Motor neuron (in vitro differentiated cells): Measurements from ENCODE around the gene BBS9. TPM values are rescaled to one million over a fixed set of nuclear protein-coding genes. Genes with fewer than 3 reads are reported as not detected.
A peak's percentile ranks its signal among the peaks of the same experiment; 100 is the strongest.

Source experiments
- ATAC-seq, 8 experiments: fragments of 200-7000 bp; cut with Tn5 transposase; replicated peaks in 6 of 8; 2 replicates each; pipeline ENCODE4 v1.8.0; 2021; ENCODE audit warnings: mild to moderate bottlenecking in 8 of 8, moderate library complexity in 8 of 8
- H3K27ac ChIP-seq, 2 donors: fragments of 250-450 bp; sonication (Bioruptor Pico); 2 replicates each; pipeline ENCODE4 v1.9.0; 2021; ENCODE audit warnings: antibody characterized with exemption in 2 of 2, mild to moderate bottlenecking in 2 of 2, moderate library complexity in 1 of 2
- H3K4me1 ChIP-seq, 2 donors: fragments of 250-450 bp; sonication (Bioruptor Pico); replicated peaks in 1 of 2; 2 replicates each; pipeline ENCODE4 v1.6.1; 2021; ENCODE audit warnings: antibody characterized with exemption in 2 of 2, mild to moderate bottlenecking in 2 of 2, moderate library complexity in 1 of 2
- H3K4me3 ChIP-seq, 5 donors: fragments of 250-450 bp; sonication (Bioruptor Pico); 2 replicates each; pipeline ENCODE4 v1.9.0; 2021; ENCODE audit warnings: antibody characterized with exemption in 5 of 5, mild to moderate bottlenecking in 5 of 5, moderate library complexity in 4 of 5
- WGBS, 10 experiments: fragments of 450-650 bp; shearing (Covaris generic); methylation state at CpG; one replicate each; pipeline ENCODE4 v1.0.0; 2022; 5-methylcytosine and 5-hydroxymethylcytosine counted together
- in situ Hi-C, 9 experiments: fragments of 400-800 bp; cut with MboI; loops; one replicate each; pipeline ENCODE4 v1.15.0; 2021; ENCODE audit warnings: low sequenced_read_pairs in 9 of 9, low pct_unique_long_range_greater_than_20kb in 2 of 9; ENCODE audit not compliant: unreplicated experiment in 9 of 9
- total RNA-seq, 8 experiments: library from RNA; unstranded; fragments of 300-600 nt; gene quantifications; 2 replicates each; pipeline versions ENCODE4 v1.2.3 to v1.2.4, GENCODE V29; 2022

BBS9 gene
- total RNA-seq, 8 experiments from 2014 or later, result 11.4 to 43.5 (median 22.8) TPM

DNA sequence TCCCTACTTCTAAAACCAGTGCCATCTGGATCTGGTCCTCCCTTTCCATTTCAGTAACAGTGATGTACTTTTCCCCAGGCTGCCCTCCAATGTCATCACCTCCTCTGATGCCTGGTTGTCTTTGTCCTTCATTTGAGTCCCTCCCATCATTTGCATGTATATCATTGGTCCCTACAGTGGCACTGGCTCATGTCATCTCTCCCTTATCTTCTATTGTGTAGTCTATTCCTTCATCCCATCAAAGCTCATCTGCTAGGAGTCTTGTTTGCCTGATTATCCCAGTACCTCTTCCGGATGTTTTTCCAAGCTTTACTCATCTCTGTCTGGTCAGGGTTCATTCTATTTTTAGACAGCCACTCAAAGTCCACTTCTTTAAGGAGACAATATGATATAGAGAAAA is 483.1 kb downstream of the BBS9 start:
- no peaks in the 10 kb centered on the region for H3K4me1 ChIP-seq
- in situ Hi-C loops, result no loop called here
- no peak overlapping the region for H3K27ac ChIP-seq
- WGBS, 10 experiments, result 80 to 100% (median 100%) methylated on average over 1 of the region's 1 CpG; no CpG with 5 or more reads in 3 of the 10 experiments
- no peak overlapping the region for H3K4me3 ChIP-seq
- no peak for ATAC-seq

DNA sequence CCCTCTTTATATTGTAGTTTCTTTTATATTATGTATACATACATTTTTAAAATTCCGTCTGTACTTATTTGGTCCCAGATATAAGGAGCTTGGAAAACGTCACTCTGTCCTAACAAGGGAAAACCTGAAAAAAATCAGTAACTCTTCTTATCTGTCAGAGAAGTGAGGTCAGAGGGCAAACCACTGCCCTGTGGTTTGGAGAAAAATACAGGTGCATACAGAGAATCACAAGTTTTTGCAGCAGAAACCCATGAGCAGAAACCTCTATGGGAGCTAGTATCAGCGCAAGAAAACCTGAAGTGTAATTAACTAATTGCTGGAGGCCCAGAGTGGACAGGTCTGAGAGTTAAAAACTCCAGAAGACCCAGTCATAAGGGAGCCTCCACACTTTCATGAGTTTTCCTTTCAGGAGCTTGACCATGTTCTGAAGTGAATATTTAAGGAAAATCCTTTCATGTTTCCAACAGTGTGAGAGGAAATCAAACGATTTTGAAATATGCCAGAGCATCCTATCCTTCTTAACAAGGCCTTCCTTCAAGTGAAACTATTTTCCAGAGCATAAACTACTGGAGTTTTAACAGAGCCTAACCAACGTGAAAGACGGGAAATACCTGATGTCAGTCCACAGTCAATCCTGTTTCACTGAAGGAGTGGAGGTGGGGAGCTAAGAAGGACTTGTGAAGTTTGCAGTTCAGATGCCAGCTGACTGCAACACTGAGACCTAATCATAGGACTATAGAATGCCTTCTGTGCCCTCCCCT is 485.2 kb downstream of the BBS9 start:
- in situ Hi-C loops, result no loop called here

DNA sequence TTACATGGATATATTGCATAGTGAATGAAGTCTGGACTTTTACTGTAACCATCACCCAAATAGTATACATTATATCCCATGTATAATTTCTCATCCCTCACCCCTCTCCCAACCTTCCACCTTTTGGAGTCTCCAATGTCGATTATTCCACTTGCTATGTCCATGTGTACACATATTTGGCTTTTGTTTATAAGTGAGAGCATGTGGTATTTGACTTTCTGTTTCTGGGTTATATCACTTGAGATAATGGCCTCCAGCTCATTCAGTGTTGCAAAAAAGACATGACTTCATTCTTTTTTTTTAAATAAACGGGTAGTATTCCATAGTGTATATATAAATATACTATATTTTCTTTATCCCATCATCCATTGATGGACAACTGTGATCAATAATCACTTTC is 487.4 kb downstream of the BBS9 start:
- WGBS, 10 experiments, result 77 to 100% (median 100%) methylated on average over 1 to 2 of the region's 2 CpGs; no CpG with 5 or more reads in 1 of the 10 experiments
- Histone ChIP-seq H3K4me1 (no peaks in the 10 kb centered on the region), H3K4me3 (no peak overlapping the region), H3K27ac (no peak overlapping the region)
- no peak for ATAC-seq
- in situ Hi-C loops, result no loop called here

More for the DNA sequence above, 485.2 kb downstream of the BBS9 start:
- WGBS, 10 experiments, result 38 to 100% (median 89%) methylated on average over 3 to 6 of the region's 6 CpGs
- no peak overlapping the region for H3K4me3 ChIP-seq
- no peak overlapping the region for H3K27ac ChIP-seq
- no peak for ATAC-seq
- H3K4me1 ChIP-seq, result no peaks in the 10 kb centered on the region

DNA sequence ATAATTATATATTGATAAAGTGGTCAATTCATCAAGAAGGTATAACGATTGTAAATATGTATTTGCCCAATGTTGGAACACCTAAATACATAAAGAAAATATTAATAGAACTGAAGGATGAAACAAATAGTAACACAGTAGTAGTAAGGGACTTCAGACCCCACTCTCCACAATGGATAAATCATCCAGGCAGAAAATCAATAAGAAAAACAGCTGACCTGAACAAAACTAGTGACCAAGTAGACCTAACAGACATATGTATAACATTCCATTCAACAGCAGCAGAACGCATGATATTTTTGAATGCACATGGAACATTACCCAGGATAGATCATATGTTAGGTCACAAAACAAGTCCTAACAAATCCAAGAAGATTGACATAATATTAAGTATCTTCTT is 489.9 kb downstream of the BBS9 start:
- 67 to 95% (median 88%) methylated on average over 1 to 2 of the region's 2 CpGs for WGBS, 10 experiments
- Histone ChIP-seq H3K4me3 (no peak overlapping the region), H3K27ac (no peak overlapping the region), H3K4me1 (no peaks in the 10 kb centered on the region)
- in situ Hi-C loops, result no loop called here
- no peak for ATAC-seq

DNA sequence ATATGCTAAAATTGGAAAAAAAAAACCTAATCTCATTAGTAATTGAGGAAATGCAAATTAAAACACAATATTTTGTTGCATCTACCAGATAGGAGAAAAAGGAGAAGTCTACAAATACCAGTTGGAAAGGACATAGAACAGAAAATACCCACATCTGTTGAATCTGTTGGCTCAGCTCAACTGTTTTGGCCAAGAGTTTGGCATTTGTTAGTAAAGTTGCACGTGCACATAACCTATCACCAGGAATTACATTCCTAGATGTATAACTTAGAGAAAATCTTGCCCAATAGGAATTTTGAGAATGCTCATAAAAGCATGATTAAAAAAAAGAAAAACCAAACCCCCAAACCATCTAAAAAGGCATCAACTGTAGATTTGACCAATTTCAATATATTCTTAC is 493.9 kb downstream of the BBS9 start:
- in situ Hi-C loops, result no loop called here
- H3K4me3 ChIP-seq, result no peak overlapping the region
- WGBS, 10 experiments, result 0 to 100% (median 80%) methylated on average over 1 of the region's 1 CpG; no CpG with 5 or more reads in 1 of the 10 experiments
- no peaks in the 10 kb centered on the region for H3K4me1 ChIP-seq
- no peak overlapping the region for H3K27ac ChIP-seq
- no peak for ATAC-seq

DNA sequence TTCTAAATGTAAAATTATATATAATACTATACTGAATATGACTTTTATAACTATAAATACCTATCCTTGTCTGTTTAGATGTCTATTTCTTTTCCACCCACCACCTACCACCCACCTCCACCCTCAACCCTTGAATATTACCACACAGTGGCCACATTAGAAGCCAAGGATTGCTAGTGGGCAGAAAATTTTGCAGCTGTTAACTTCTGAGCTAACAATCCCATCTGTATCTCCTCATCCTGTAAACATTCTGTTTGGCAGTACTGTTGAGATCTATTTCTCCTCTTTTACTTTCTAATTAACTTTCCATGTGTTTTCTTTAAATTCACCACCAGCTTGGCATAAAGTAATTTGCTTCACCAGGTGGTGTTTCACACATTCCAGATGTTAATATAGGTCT is 494.9 kb downstream of the BBS9 start:
- Histone ChIP-seq H3K4me3 (no peak overlapping the region), H3K4me1 (no peaks in the 10 kb centered on the region), H3K27ac (no peak overlapping the region)
- in situ Hi-C loops, result no loop called here
- ATAC-seq, result no peak

DNA sequence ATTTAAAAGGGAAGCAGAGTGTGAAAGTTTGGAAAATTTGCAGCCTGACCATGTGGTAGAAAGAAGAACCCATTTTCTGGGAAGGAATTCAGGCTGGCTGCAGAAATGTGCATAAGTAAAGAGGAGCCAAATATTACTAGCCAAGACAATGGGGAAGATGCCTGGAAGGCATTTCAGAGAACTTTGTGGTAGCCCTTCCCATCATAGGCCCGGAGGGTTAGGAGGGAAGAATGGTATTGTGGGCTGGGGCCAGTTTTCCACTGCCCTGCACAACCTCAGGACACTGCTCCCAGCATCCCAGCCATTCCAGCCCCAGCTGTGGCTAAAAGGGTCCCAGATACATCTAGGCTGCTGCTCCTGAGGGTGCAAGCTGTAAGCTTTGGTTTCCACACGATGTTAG is 497.5 kb downstream of the BBS9 start:
- peak in 3 of 8 experiments; percentile 18 to 93 (median 86) for ATAC-seq
- Histone ChIP-seq H3K4me3 (no peak overlapping the region), H3K4me1 (no peaks in the 10 kb centered on the region), H3K27ac (no peak overlapping the region)
- WGBS, 10 experiments, result 0 to 80% (median 57%) methylated on average over 1 to 2 of the region's 2 CpGs; no CpG with 5 or more reads in 6 of the 10 experiments
- in situ Hi-C loops, result no loop called here

DNA sequence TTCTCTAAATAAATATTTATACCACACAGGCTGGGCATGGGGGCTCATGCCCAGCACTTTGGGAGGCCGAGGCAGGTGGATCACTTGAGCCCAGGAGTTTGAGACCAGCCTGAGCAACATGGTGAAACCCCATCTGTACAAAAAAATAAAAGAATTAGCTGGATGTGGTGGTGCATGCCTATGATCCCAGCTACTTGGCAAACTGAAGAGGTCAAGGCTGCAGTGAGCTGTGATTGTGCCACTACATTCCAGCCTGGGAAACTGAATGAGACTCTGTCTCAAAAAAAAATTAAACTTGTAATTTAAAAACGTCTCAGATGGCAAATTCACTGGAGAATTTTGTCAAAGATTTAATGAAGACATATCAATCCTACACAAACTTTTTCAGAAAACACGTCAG is 498.4 kb downstream of the BBS9 start:
- ATAC-seq, result no peak
- H3K27ac ChIP-seq, result no peak overlapping the region

DNA sequence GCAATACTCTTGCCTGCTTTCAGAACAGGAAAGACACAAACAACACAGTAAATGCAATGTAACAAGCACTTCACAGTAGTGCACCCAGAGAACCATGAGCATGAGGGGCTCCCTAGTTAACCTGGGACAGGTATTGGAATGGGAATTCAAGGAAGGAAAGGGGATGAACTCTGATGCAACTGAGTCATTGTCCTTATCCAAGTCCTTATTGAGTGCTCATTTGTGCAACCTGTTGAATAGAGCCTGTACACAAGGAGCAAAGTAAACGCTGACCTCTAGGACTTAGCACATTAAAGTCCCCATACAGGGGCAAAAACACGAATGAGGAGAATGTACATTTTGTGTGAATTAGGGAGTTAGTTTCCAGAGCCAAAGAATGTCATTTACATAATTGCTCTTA is 499.5 kb downstream of the BBS9 start:
- Histone ChIP-seq H3K4me1 (no peaks in the 10 kb centered on the region), H3K4me3 (no peak overlapping the region), H3K27ac (no peak overlapping the region)
- no peak for ATAC-seq
- WGBS, 10 experiments, result 0 to 100% (median 76%) methylated on average over 1 to 2 of the region's 2 CpGs; no CpG with 5 or more reads in 4 of the 10 experiments
- in situ Hi-C loops, result no loop called here

More for the DNA sequence above, 498.4 kb downstream of the BBS9 start:
- in situ Hi-C loops, result no loop called here
- Histone ChIP-seq H3K4me3 (no peak overlapping the region), H3K4me1 (no peaks in the 10 kb centered on the region)
- 47 to 86% (median 64%) methylated on average over 1 to 3 of the region's 3 CpGs for WGBS, 10 experiments

DNA sequence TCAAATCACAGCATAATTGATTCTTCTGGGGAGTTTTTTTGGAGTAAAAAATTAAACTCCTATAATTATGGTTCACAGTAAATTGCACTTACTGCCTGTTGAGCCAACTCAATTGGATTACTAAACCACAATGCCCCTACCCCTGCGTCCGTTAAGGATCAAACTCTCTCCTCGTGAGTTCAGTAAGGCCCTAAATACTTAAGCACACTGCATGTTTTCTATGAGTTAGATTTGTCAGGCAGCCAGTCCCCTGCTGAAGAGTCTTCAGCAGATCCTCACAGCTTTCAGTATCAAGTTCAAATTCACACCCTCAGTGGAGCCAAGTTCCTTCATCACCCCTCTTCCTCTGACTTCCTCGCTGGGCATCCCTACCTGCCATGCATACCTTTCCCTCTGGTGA is 501.0 kb downstream of the BBS9 start:
- Histone ChIP-seq H3K4me3 (no peak overlapping the region), H3K4me1 (no peaks in the 10 kb centered on the region), H3K27ac (no peak overlapping the region)
- 87 to 100% (median 94%) methylated on average over 1 to 4 of the region's 4 CpGs; no CpG with 5 or more reads in 1 of the 10 experiments for WGBS, 10 experiments
- ATAC-seq, result no peak
- in situ Hi-C loops, result no loop called here

DNA sequence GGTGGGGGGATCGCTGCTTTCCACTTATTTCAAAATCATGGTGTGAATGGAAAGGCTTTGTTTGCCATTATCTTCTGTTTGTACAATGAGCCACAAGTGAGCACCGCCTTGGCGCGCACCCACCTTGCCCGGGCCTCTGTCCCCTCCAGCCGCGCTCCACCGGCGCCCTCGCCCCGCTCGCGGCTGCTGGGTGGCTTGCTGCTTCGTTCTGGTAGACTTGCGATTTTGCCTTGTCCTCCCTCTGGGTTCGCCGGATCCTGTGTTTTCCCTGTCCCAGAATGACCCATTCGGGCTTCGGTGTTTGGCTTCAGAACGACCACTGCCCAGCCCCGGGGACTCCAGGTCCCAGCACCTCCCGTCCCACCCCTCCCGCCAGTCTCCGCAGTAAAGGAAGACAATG is 503.0 kb downstream of the BBS9 start:
- Histone ChIP-seq H3K27ac (no peak overlapping the region), H3K4me1 (no peaks in the 10 kb centered on the region), H3K4me3 (no peak overlapping the region)
- no peak for ATAC-seq
- WGBS, 10 experiments, result 93 to 100% (median 97%) methylated on average over 1 to 12 of the region's 24 CpGs; no CpG with 5 or more reads in 3 of the 10 experiments
- in situ Hi-C loops, result no loop called here

DNA sequence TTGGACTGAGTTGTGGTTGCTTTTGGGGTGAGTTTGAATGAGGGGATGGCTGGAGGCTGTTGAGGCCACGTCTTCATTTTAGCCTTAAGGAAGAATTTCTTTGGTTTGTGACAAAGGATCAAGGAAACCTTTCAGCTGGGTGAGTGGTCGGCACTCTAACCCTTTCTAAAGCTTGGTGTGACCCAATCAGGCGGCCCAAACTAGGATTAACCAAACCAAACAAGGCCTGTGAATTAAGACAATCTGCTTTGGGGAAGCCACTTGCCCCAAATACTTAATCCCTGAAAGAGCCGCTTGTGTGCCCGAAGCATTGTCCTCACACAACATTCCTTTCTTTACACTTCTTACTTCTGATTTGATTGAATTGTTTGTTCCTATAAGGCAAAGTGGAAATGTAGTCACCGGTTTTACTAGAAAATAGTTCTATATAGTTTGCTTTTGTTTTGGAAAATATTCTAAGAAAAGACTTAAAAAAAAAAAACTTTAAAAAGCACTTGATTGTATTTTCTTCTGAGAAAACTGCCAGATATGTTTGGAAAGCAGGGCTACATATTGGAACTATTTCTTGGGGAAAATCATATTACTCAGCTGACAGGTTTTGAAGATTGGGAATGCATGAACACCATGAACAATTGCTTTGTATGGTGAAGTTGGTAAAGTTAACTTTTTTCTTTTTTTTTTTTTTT is 503.6 kb downstream of the BBS9 start:
- in situ Hi-C loops, result no loop called here
- H3K27ac ChIP-seq, result no peak overlapping the region
- 40 to 100% (median 96%) methylated on average over 1 to 6 of the region's 6 CpGs; no CpG with 5 or more reads in 2 of the 10 experiments for WGBS, 10 experiments
- H3K4me1 ChIP-seq, result no peaks in the 10 kb centered on the region
- ATAC-seq, result no peak
- no peak overlapping the region for H3K4me3 ChIP-seq

DNA sequence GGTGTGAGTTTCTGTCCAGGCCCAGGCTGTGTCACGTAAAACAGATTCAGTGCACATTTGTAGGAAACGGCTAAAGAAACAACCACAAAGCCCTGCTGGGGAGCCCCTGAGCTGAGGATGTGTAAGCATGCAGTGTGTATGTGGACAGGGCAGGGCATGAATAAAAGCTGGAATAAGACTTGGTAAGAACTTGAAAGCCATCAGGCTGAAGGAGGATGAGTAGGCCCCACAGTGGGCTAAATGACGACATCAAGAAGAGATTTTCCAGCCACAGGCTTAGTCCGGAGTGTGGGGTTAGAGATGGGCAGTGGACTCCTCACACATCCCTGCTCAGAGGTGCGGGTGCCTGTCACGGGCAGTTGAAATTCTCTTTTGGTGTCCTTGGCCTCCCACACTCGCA is 505.2 kb downstream of the BBS9 start:
- in situ Hi-C loops, result no loop called here
- WGBS, 10 experiments, result 73 to 100% (median 83%) methylated on average over 1 to 6 of the region's 7 CpGs; no CpG with 5 or more reads in 5 of the 10 experiments
- H3K27ac ChIP-seq, result no peak overlapping the region
- H3K4me3 ChIP-seq, result no peak overlapping the region
- no peak for ATAC-seq
- no peaks in the 10 kb centered on the region for H3K4me1 ChIP-seq
